ENCODE data around the gene SLC6A2. TPM values are rescaled to one million over a fixed set of nuclear protein-coding genes. Genes with fewer than 3 reads are reported as not detected.

SLC6A2 gene
- polyA plus RNA-seq, 3 donors, result 0.18 to 0.45 (median 0.24) TPM

GRCh38 chr16:55643161-55643970 is 12.4 kb upstream of the SLC6A2 start:
- WGBS, 3 donors, result 76 to 92% (median 85%) methylated on average over 11 of the region's 11 CpGs
- no peak overlapping the region for H3K27ac ChIP-seq (ENCODE audit: low read depth, low read length)

- no peak overlapping the region for H3K27ac ChIP-seq (ENCODE audit: low read depth, low read length)
- 69 to 79% (median 75%) methylated on average over 4 of the region's 4 CpGs for WGBS, 3 donors
Observed at GRCh38 chr16:55645986-55646385, 9.8 kb upstream of the SLC6A2 start.

- 67 to 88% (median 87%) methylated on average over 4 of the region's 4 CpGs for WGBS, 3 donors
Observed at GRCh38 chr16:55647343-55647742, 8.4 kb upstream of the SLC6A2 start.

GRCh38 chr16:55647798-55648197 is 8.0 kb upstream of the SLC6A2 start:
- H3K27ac ChIP-seq (ENCODE audit: low read depth, low read length), result no peak overlapping the region

More at GRCh38 chr16:55647343-55647742, 8.4 kb upstream of the SLC6A2 start:
- H3K27ac ChIP-seq (ENCODE audit: low read depth, low read length), result no peak overlapping the region

- 68 to 75% (median 70%) methylated on average over 10 of the region's 10 CpGs for WGBS, 3 donors
- H3K27ac ChIP-seq (ENCODE audit: low read depth, low read length), result no peak overlapping the region
Observed at GRCh38 chr16:55651841-55652824, 3.7 kb upstream of the SLC6A2 start.

- no peak overlapping the region for H3K27ac ChIP-seq (ENCODE audit: low read depth, low read length)
- WGBS, 3 donors, result 85 to 92% (median 90%) methylated on average over 2 of the region's 2 CpGs
Observed at GRCh38 chr16:55653106-55653505, 2.7 kb upstream of the SLC6A2 start.

GRCh38 chr16:55655381-55655896 is 349 bp upstream of the SLC6A2 start:
- no peak overlapping the region for H3K27ac ChIP-seq (ENCODE audit: low read depth, low read length)
- WGBS, 3 donors, result 7 to 9% (median 7%) methylated on average over 23 to 29 of the region's 29 CpGs

GRCh38 chr16:55656691-55657092 is 904 bp downstream of the SLC6A2 start:
- no peak overlapping the region for H3K27ac ChIP-seq (ENCODE audit: low read depth, low read length)
- WGBS, 3 donors, result 4 to 9% (median 7%) methylated on average over 37 of the region's 37 CpGs

GRCh38 chr16:55657616-55658015 is 1.8 kb downstream of the SLC6A2 start:
- H3K27ac ChIP-seq (ENCODE audit: low read depth, low read length), result no peak overlapping the region
- WGBS, 3 donors, result 68 to 92% (median 92%) methylated on average over 3 of the region's 3 CpGs

GRCh38 chr16:55658898-55659420 is 3.2 kb downstream of the SLC6A2 start:
- 58 to 81% (median 79%) methylated on average over 7 of the region's 7 CpGs for WGBS, 3 donors
- no peak overlapping the region for H3K27ac ChIP-seq (ENCODE audit: low read depth, low read length)

- 54 to 77% (median 67%) methylated on average over 1 of the region's 1 CpG for WGBS, 3 donors
Observed at GRCh38 chr16:55660026-55660425, 4.2 kb downstream of the SLC6A2 start.

GRCh38 chr16:55660828-55661227 is 5.0 kb downstream of the SLC6A2 start:
- H3K27ac ChIP-seq (ENCODE audit: low read depth, low read length), result no peak overlapping the region
- whole genome bisulfite sequencing, 3 donors, result 45 to 77% (median 73%) methylated on average over 2 of the region's 2 CpGs

More at GRCh38 chr16:55660026-55660425, 4.2 kb downstream of the SLC6A2 start:
- no peak overlapping the region for H3K27ac ChIP-seq (ENCODE audit: low read depth, low read length)

- no peak overlapping the region for H3K27ac ChIP-seq (ENCODE audit: low read depth, low read length)
Observed at GRCh38 chr16:55661941-55662643, 6.3 kb downstream of the SLC6A2 start.

GRCh38 chr16:55662644-55663031 is 6.8 kb downstream of the SLC6A2 start:
- WGBS, 3 donors, result 66 to 68% (median 67%) methylated on average over 5 of the region's 5 CpGs
- H3K27ac ChIP-seq (ENCODE audit: low read depth, low read length), result no peak overlapping the region

GRCh38 chr16:55663225-55663624 is 7.4 kb downstream of the SLC6A2 start:
- 85 to 90% (median 87%) methylated on average over 1 of the region's 1 CpG for WGBS, 3 donors
- no peak overlapping the region for H3K27ac ChIP-seq (ENCODE audit: low read depth, low read length)

- WGBS, 3 donors, result 82 to 89% (median 86%) methylated on average over 8 of the region's 8 CpGs
- no peak overlapping the region for H3K27ac ChIP-seq (ENCODE audit: low read depth, low read length)
Observed at GRCh38 chr16:55663765-55664677, 8.2 kb downstream of the SLC6A2 start.

- 69 to 92% (median 90%) methylated on average over 7 of the region's 7 CpGs for WGBS, 3 donors
- no peak overlapping the region for H3K27ac ChIP-seq (ENCODE audit: low read depth, low read length)
Observed at GRCh38 chr16:55664786-55665407, 9.1 kb downstream of the SLC6A2 start.

Data from adipose tissue (tissue), 3 donors.